ENCODE results near the gene GRID2.

DNA sequence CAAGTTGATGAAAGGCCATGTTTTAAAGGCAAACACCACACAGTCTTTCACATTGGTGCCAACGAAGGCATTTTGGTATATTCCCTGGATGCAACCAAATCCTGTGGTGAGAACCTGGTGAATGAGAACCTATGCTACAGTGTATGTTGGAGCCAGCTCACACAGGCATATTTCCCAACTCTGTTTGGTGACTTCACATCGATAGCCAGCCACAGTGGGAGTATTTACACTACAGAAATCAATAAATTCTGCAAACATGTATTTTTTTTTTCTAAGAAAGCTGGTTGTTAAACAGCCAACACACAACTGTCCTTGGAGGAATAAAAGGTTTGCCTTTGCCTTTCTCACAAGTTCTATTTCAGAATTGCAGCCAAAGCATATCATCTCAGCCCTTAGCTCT, 691.0 kb downstream of the GRID2 start:
- no peak for TF ChIP-seq POLR2AphosphoS5 (IDR thresholded peaks at IDR 0.05)
- TF ChIP-seq, protein P1, sequence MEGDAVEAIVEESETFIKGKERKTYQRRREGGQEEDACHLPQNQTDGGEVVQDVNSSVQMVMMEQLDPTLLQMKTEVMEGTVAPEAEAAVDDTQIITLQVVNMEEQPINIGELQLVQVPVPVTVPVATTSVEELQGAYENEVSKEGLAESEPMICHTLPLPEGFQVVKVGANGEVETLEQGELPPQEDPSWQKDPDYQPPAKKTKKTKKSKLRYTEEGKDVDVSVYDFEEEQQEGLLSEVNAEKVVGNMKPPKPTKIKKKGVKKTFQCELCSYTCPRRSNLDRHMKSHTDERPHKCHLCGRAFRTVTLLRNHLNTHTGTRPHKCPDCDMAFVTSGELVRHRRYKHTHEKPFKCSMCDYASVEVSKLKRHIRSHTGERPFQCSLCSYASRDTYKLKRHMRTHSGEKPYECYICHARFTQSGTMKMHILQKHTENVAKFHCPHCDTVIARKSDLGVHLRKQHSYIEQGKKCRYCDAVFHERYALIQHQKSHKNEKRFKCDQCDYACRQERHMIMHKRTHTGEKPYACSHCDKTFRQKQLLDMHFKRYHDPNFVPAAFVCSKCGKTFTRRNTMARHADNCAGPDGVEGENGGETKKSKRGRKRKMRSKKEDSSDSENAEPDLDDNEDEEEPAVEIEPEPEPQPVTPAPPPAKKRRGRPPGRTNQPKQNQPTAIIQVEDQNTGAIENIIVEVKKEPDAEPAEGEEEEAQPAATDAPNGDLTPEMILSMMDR (IDR thresholded peaks at IDR 0.05): no peak
- no peak for TF ChIP-seq POLR2A (IDR thresholded peaks at IDR 0.05)

Data from upper lobe of left lung (tissue), 4 donors.